Nephron progenitor cell (in vitro differentiated cells): Measurements from ENCODE around the gene HMGCS1.
"Not testable (repeated sequence)": the region's sequence is repeated elsewhere in the genome, so short reads cannot be mapped to it uniquely, and the experiment has no call there.

ENCODE experiments used
- DNase-seq: peaks from one replicate; pipeline ENCODE4 v3.0.0; 2021
- H3K27ac Mint-ChIP-seq: 2 replicates; pipeline ENCODE4 v1.8.0; 2021; ENCODE audit warnings: mild to moderate bottlenecking, moderate library complexity, mixed read lengths
- H3K27me3 Mint-ChIP-seq: 2 replicates; pipeline ENCODE4 v1.8.0; 2021; ENCODE audit warnings: mild to moderate bottlenecking, low read depth, mixed read lengths; ENCODE audit not compliant: poor library complexity
- H3K36me3 Mint-ChIP-seq: 2 replicates; pipeline ENCODE4 v1.8.0; 2021; ENCODE audit warnings: low read depth, mixed read lengths
- H3K4me1 Mint-ChIP-seq: 2 replicates; pipeline ENCODE4 v1.8.0; 2021; ENCODE audit warnings: mixed read lengths
- H3K4me3 Mint-ChIP-seq: 2 replicates; pipeline ENCODE4 v1.8.0; 2021; ENCODE audit warnings: mild to moderate bottlenecking, moderate library complexity, mixed read lengths
- H3K9me3 Mint-ChIP-seq: 2 replicates; pipeline ENCODE4 v1.8.0; 2021; ENCODE audit warnings: mild to moderate bottlenecking, moderate library complexity, mixed read lengths
- CTCF ChIP-seq: fragments of 200-600 bp; sonication (generic); IDR thresholded peaks from 2 replicates; pipeline ENCODE4 v1.5.0; 2021; ENCODE audit warnings: antibody characterized with exemption

Gene HMGCS1

GRCh38 chr5:43268188-43268820, 44.9 kb downstream of the HMGCS1 start:
- Mint-ChIP-seq H3K36me3 (peaks cover 6% of the 10 kb centered on the region), H3K27me3 (peaks cover 3% of the 10 kb centered on the region), H3K4me1 (no peaks in the 10 kb centered on the region), H3K9me3 (peaks cover 30% of the 10 kb centered on the region), H3K27ac (no peak overlapping the region), H3K4me3 (no peak overlapping the region)
- DNase-seq: no peak
- TF ChIP-seq CTCF: no peak

- H3K9me3 Mint-ChIP-seq: peaks cover 39% of the 10 kb centered on the region
- H3K36me3 Mint-ChIP-seq, H3K4me1 Mint-ChIP-seq, H3K27ac Mint-ChIP-seq, H3K27me3 Mint-ChIP-seq, DNase-seq, H3K4me3 Mint-ChIP-seq: not testable (repeated sequence)
Observed at GRCh38 chr5:43262269-43262668, 50.9 kb downstream of the HMGCS1 start.

GRCh38 chr5:43258116-43258515, 55.1 kb downstream of the HMGCS1 start:
- Mint-ChIP-seq H3K4me1 (no peaks in the 10 kb centered on the region), H3K4me3 (no peak overlapping the region), H3K36me3 (no peaks in the 10 kb centered on the region), H3K27ac (no peak overlapping the region), H3K9me3 (peaks cover 22% of the 10 kb centered on the region), H3K27me3 (peaks cover 16% of the 10 kb centered on the region)
- DNase-seq: no peak
- TF ChIP-seq CTCF: no peak

GRCh38 chr5:43256261-43256966, 56.8 kb downstream of the HMGCS1 start:
- H3K36me3 Mint-ChIP-seq: no peaks in the 10 kb centered on the region
- peaks cover 10% of the 10 kb centered on the region for H3K9me3 Mint-ChIP-seq
- TF ChIP-seq CTCF: no peak
- DNase-seq: no peak
- no peak overlapping the region for H3K27ac Mint-ChIP-seq
- H3K4me1 Mint-ChIP-seq: no peaks in the 10 kb centered on the region
- peaks cover 16% of the 10 kb centered on the region for H3K27me3 Mint-ChIP-seq
- H3K4me3 Mint-ChIP-seq: no peak overlapping the region

- no peak for TF ChIP-seq CTCF
- H3K4me1 Mint-ChIP-seq: no peaks in the 10 kb centered on the region
- no peaks in the 10 kb centered on the region for H3K36me3 Mint-ChIP-seq
- no peak overlapping the region for H3K4me3 Mint-ChIP-seq
- H3K9me3 Mint-ChIP-seq: peaks cover 10% of the 10 kb centered on the region
- no peak overlapping the region for H3K27ac Mint-ChIP-seq
- DNase-seq: no peak
- H3K27me3 Mint-ChIP-seq: peaks cover 16% of the 10 kb centered on the region
Observed at GRCh38 chr5:43255704-43256103, 57.5 kb downstream of the HMGCS1 start.

GRCh38 chr5:43251754-43252153, 61.5 kb downstream of the HMGCS1 start:
- Mint-ChIP-seq H3K4me3 (no peak overlapping the region), H3K27me3 (peaks cover 12% of the 10 kb centered on the region), H3K4me1 (no peaks in the 10 kb centered on the region), H3K9me3 (no peaks in the 10 kb centered on the region), H3K27ac (no peak overlapping the region), H3K36me3 (no peaks in the 10 kb centered on the region)
- no peak for TF ChIP-seq CTCF
- DNase-seq: no peak
